Dedifferentiated amniotic fluid mesenchymal stem cell (primary cell): Measurements from ENCODE around the gene TBC1D2B.
"Not testable (repeated sequence)": the region's sequence is repeated elsewhere in the genome, so short reads cannot be mapped to it uniquely, and the experiment has no call there.

Source experiments
- DNase-seq: peaks from one replicate; pipeline ENCODE4 v3.0.0-alpha.2; 2016; ENCODE audit errors: extremely low spot score

TBC1D2B gene

GRCh38 chr15:78003539-78004008 lies 73.9 kb downstream of the TBC1D2B start:
- no peak for DNase-seq

- no peak for DNase-seq
Measured at GRCh38 chr15:78002996-78003395, 74.5 kb downstream of the TBC1D2B start.

- no peak for DNase-seq
Measured at GRCh38 chr15:78001656-78002055, 75.9 kb downstream of the TBC1D2B start.

- no peak for DNase-seq
Measured at GRCh38 chr15:78000927-78001249, 76.6 kb downstream of the TBC1D2B start.

GRCh38 chr15:78000091-78000926 lies 77.2 kb downstream of the TBC1D2B start:
- no peak for DNase-seq

- DNase-seq = no peak
Measured at GRCh38 chr15:77999486-77999885, 78.0 kb downstream of the TBC1D2B start.

- DNase-seq = no peak
Measured at GRCh38 chr15:77998592-77998991, 78.9 kb downstream of the TBC1D2B start.

- DNase-seq = not testable (repeated sequence)
Measured at GRCh38 chr15:77997761-77998554, 79.6 kb downstream of the TBC1D2B start.

GRCh38 chr15:77997221-77997620 lies 80.3 kb downstream of the TBC1D2B start:
- DNase-seq = not testable (repeated sequence)

GRCh38 chr15:77996713-77997171 lies 80.8 kb downstream of the TBC1D2B start:
- not testable (repeated sequence) for DNase-seq

GRCh38 chr15:77996226-77996625 lies 81.3 kb downstream of the TBC1D2B start:
- DNase-seq = not testable (repeated sequence)

- not testable (repeated sequence) for DNase-seq
Measured at GRCh38 chr15:77995537-77995918, 82.0 kb downstream of the TBC1D2B start.

- peak; percentile 69 for DNase-seq
Measured at GRCh38 chr15:77994893-77995536, 82.5 kb downstream of the TBC1D2B start.

- peak; percentile 89 for DNase-seq
Measured at GRCh38 chr15:77993970-77994693, 83.4 kb downstream of the TBC1D2B start.

- DNase-seq = no peak
Measured at GRCh38 chr15:77993374-77993911, 84.1 kb downstream of the TBC1D2B start.

GRCh38 chr15:77992356-77993222 lies 84.9 kb downstream of the TBC1D2B start:
- DNase-seq = no peak

GRCh38 chr15:77991658-77992201 lies 85.8 kb downstream of the TBC1D2B start:
- DNase-seq = peak; percentile 63

GRCh38 chr15:77991029-77991406 lies 86.5 kb downstream of the TBC1D2B start:
- DNase-seq = no peak

GRCh38 chr15:77989296-77990143 lies 88.0 kb downstream of the TBC1D2B start:
- DNase-seq = no peak
